ENCODE measurements around the gene SPEM2.
"Not testable (repeated sequence)": the region's sequence is repeated elsewhere in the genome, so short reads cannot be mapped to it uniquely, and the experiment has no call there.

GRCh38 chr17:7470457-7470973 lies 45.1 kb downstream of the SPEM2 start:
- not testable (repeated sequence) for TF ChIP-seq CTCF (IDR thresholded peaks at IDR 0.05; ENCODE audit: insufficient read depth, low read depth, low read length); EZH2 (IDR thresholded peaks at IDR 0.05; ENCODE audit: insufficient read depth, low read length)

All from astrocyte (in vitro differentiated cells and primary cell).